Measurements from ENCODE around the gene ATXN10. TPM values are rescaled to one million over a fixed set of nuclear protein-coding genes. Genes with fewer than 3 reads are reported as not detected.

ATXN10 gene
- total and polyA plus RNA-seq, 2 of the 8 experiments (the other 6 are each of a cell fraction or from before 2014, with no cell fraction given), result 134 to 210 TPM

- H3K23ac ChIP-seq (ENCODE audit: insufficient read length), result no peak overlapping the region
- no peak overlapping the region for H2BK20ac ChIP-seq (ENCODE audit: low read length)
- POLR2A ChIA-PET (ENCODE audit: partially characterized antibody), result interaction anchor here (1.4 kb wide), 1 partner anchor 9 kb away, joined by 3 read pairs; no protein-coding TSS in a partner anchor
- no peak overlapping the region for H4K8ac ChIP-seq (ENCODE audit: extremely low read depth, insufficient read depth, low read length)
- no peak overlapping the region for H3K56ac ChIP-seq (replicated peaks; ENCODE audit: insufficient read length, low read depth, low read length)
- no peak overlapping the region for H3K9ac ChIP-seq (replicated peaks in 1 of 4; ENCODE audit: extremely low read depth in 1 of 4, low read depth in 3 of 4, low read length in 3 of 4)
- no peak overlapping the region for H2BK12ac ChIP-seq (ENCODE audit: low read depth, low read length)
- no peak overlapping the region for H2BK120ac ChIP-seq (replicated peaks; ENCODE audit: low read depth, low read length)
- no peak overlapping the region for H3K4me2 ChIP-seq (ENCODE audit: insufficient read depth in 1 of 2, low read depth in 2 of 2, low read length in 2 of 2)
- no peaks in the 10 kb centered on the region for H3K9me3 ChIP-seq (ENCODE audit: insufficient read depth in 2 of 2, low read depth in 1 of 2, low read length in 1 of 2)
- no peak overlapping the region for H2BK15ac ChIP-seq (ENCODE audit: low read length)
- H4K5ac ChIP-seq (ENCODE audit: insufficient read length, low read depth, low read length), result no peak overlapping the region
- no peak overlapping the region for H3K18ac ChIP-seq (ENCODE audit: extremely low read depth, low read length)
- no peak overlapping the region for H3K4ac ChIP-seq (replicated peaks; ENCODE audit: insufficient read length, low read depth, low read length)
- WGBS, 2 experiments (ENCODE audit: extremely low coverage in 1 of 2, insufficient coverage in 1 of 2, insufficient read length in 1 of 2, insufficient replicate concordance in 2 of 2, low coverage in 1 of 2, low lambda C conversion rate in 2 of 2, missing lambda C conversion rate in 1 of 2), result 87% methylated on average over 12 of the region's 12 CpGs; no CpG with 5 or more reads in 1 of the 2 experiments
- H3K27me3 ChIP-seq (replicated peaks in 1 of 4; ENCODE audit: control insufficient read depth in 3 of 4, extremely low read depth in 1 of 4, insufficient read depth in 3 of 4, low read length in 3 of 4), result no peaks in the 10 kb centered on the region
- no peak overlapping the region for H3K14ac ChIP-seq (ENCODE audit: insufficient read length)
- DNase-seq (ENCODE audit: low read depth in 1 of 2, low spot score in 2 of 2) (no peak), FAIRE-seq (no peak)
- no peaks in the 10 kb centered on the region for H4K20me1 ChIP-seq (replicated peaks in 1 of 2; ENCODE audit: control insufficient read depth in 1 of 2, insufficient read depth in 2 of 2, low read length in 2 of 2)
- CTCF ChIA-PET (ENCODE audit: partially characterized antibody), result interaction anchor here (0.8 to 4.8 kb wide), 7 partner anchors 9 to 128 kb away, joined by 3 to 26 read pairs (median 4); no protein-coding TSS in a partner anchor
- no peaks in the 10 kb centered on the region; the same call in 1 of the 2 replicates for H3K79me1 ChIP-seq (ENCODE audit: low read depth, low read length)
- H2BK5ac ChIP-seq (ENCODE audit: low read depth, low read length), result no peak overlapping the region
- H3K36me3 ChIP-seq (ENCODE audit: control insufficient read depth in 2 of 4, insufficient read depth in 4 of 4, low read length in 3 of 4), result no peaks in the 10 kb centered on the region; a peak in 1 of 8 replicates
- no peak overlapping the region for H3K4me3 ChIP-seq (ENCODE audit: extremely low read depth in 1 of 4, insufficient read depth in 2 of 4, low read depth in 3 of 4, low read length in 4 of 4)
- no peak overlapping the region for H2AFZ ChIP-seq (ENCODE audit: low read length)
- H2AK5ac ChIP-seq (ENCODE audit: low read depth, low read length), result no peak overlapping the region
- no peak overlapping the region for H4K91ac ChIP-seq (replicated peaks; ENCODE audit: insufficient read length, low read length)
- peaks cover 4 to 26% (median 17%) of the 10 kb centered on the region in 4 experiments; a peak in 6 of 7 replicates for H3K4me1 ChIP-seq (replicated peaks in 1 of 4; ENCODE audit: control insufficient read depth in 3 of 4, insufficient read depth in 4 of 4, low read length in 3 of 4)
- 0 out of 4 replicates have a peak, but pooled peaks cover 0 to 2% of the 10 kb centered on the region in 2 experiments for H3K79me2 ChIP-seq (ENCODE audit: control insufficient read depth in 1 of 2, insufficient read depth in 2 of 2, low read length in 2 of 2)
- H3K27ac ChIP-seq (ENCODE audit: low read depth, low read length), result no peak overlapping the region
- no peaks in the 10 kb centered on the region for H3K23me2 ChIP-seq (ENCODE audit: low read depth, low read length)
- TF ChIP-seq TBP (IDR thresholded peaks at IDR 0.05; ENCODE audit: low read depth, low read length), result no peak
- no peak for TF ChIP-seq EGR1 (IDR thresholded peaks at IDR 0.05; ENCODE audit: borderline replicate concordance, low read depth, low read length)
- TF ChIP-seq BCL11A (IDR thresholded peaks at IDR 0.05; ENCODE audit: low read depth in 2 of 2, low read length in 2 of 2), result no peak
- TF ChIP-seq POLR2A (IDR thresholded peaks at IDR 0.05; ENCODE audit: control extremely low read depth in 1 of 2, low read depth in 2 of 2, low read length in 2 of 2), result no peak
- no peak for TF ChIP-seq CBX8 (IDR thresholded peaks at IDR 0.05; ENCODE audit: borderline replicate concordance, low read depth, low read length)
- TF ChIP-seq RFX5 (IDR thresholded peaks at IDR 0.05; ENCODE audit: borderline replicate concordance, low read depth, low read length), result no peak
- TF ChIP-seq SIN3A (conservative IDR thresholded peaks at IDR 0.05 in 1 of 2, IDR thresholded peaks at IDR 0.05 in 1 of 2; ENCODE audit: low read depth in 1 of 2, low read length in 2 of 2), result no peak
- TF ChIP-seq SP4 (IDR thresholded peaks at IDR 0.05; ENCODE audit: low read length), result no peak
- TF ChIP-seq, protein P1, sequence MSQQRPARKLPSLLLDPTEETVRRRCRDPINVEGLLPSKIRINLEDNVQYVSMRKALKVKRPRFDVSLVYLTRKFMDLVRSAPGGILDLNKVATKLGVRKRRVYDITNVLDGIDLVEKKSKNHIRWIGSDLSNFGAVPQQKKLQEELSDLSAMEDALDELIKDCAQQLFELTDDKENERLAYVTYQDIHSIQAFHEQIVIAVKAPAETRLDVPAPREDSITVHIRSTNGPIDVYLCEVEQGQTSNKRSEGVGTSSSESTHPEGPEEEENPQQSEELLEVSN (IDR thresholded peaks at IDR 0.05), result no peak
- TF ChIP-seq SUZ12 (IDR thresholded peaks at IDR 0.05; ENCODE audit: low read length), result no peak
- no peak for TF ChIP-seq RBBP5 (IDR thresholded peaks at IDR 0.05; ENCODE audit: borderline replicate concordance, low read depth, low read length)
These were observed 170.8 kb downstream of the ATXN10 start for GRCh38 chr22:45842291-45842991.

All from H1 (cell line).